Fibroblast of lung (primary cell): Measurements from ENCODE around the gene BAZ2B. TPM values are rescaled to one million over a fixed set of nuclear protein-coding genes. Genes with fewer than 3 reads are reported as not detected.
A peak's percentile ranks its signal among the peaks of the same experiment; 100 is the strongest.

ENCODE experiments used
- DNase-seq, 2 donors: peaks; one replicate each; pipeline versions ENCODE4 v3.0.0 to v3.0.0-alpha.2; 2010; ENCODE audit warnings: low read depth in 2 of 2
- H2AFZ ChIP-seq: 2 replicates; pipeline ENCODE4 v1.5.1; 2012; ENCODE audit warnings: low read length, control low read depth, inconsistent platforms
- H3K27ac ChIP-seq: 2 replicates; pipeline ENCODE4 v1.5.1; 2011; ENCODE audit warnings: low read length, control low read depth; ENCODE audit not compliant: insufficient read depth
- H3K27me3 ChIP-seq: 2 replicates; pipeline ENCODE4 v1.5.1; 2011; ENCODE audit warnings: mild to moderate bottlenecking, low read length; ENCODE audit not compliant: control insufficient read depth, insufficient read depth
- H3K36me3 ChIP-seq: 2 replicates; pipeline ENCODE4 v1.5.1; 2011; ENCODE audit warnings: low read length; ENCODE audit not compliant: control insufficient read depth, insufficient read depth
- H3K4me1 ChIP-seq: 2 replicates; pipeline ENCODE4 v1.5.1; 2011; ENCODE audit warnings: low read length; ENCODE audit not compliant: control insufficient read depth, insufficient read depth; ENCODE audit errors: extremely low read depth
- H3K4me2 ChIP-seq: 2 replicates; pipeline ENCODE4 v1.5.1; 2011; ENCODE audit warnings: low read length, control low read depth; ENCODE audit not compliant: insufficient read depth; ENCODE audit errors: extremely low read depth
- H3K4me3 ChIP-seq, 4 experiments: fragments of 200-600 bp in 1 of 4; sonication (generic) in 1 of 4; replicated peaks in 1 of 4; 2 replicates each; pipeline ENCODE4 v1.5.1; 2011 to 2016; ENCODE audit warnings: low read length in 4 of 4, low read depth in 3 of 4, mild to moderate bottlenecking in 3 of 4, control low read depth in 2 of 4, inconsistent platforms in 1 of 4, mixed read lengths in 1 of 4; ENCODE audit not compliant: insufficient read depth in 1 of 4; ENCODE audit errors: control extremely low read depth in 1 of 4
- H3K79me2 ChIP-seq: 2 replicates; pipeline ENCODE4 v1.5.1; 2012; ENCODE audit warnings: mild to moderate bottlenecking, low read length, inconsistent platforms; ENCODE audit not compliant: control insufficient read depth, insufficient read depth
- H3K9ac ChIP-seq: 2 replicates; pipeline ENCODE4 v1.5.1; 2011; ENCODE audit warnings: mild to moderate bottlenecking, low read length, control low read depth; ENCODE audit not compliant: insufficient read depth
- H3K9me3 ChIP-seq: 2 replicates; pipeline ENCODE4 v1.5.1; 2012; ENCODE audit warnings: low read depth, low read length; ENCODE audit not compliant: control insufficient read depth, insufficient read depth
- H4K20me1 ChIP-seq: 2 replicates; pipeline ENCODE4 v1.5.1; 2011; ENCODE audit warnings: low read length; ENCODE audit not compliant: control insufficient read depth, insufficient read depth; ENCODE audit errors: extremely low read depth
- EZH2 ChIP-seq: IDR thresholded peaks from 2 replicates; pipeline ENCODE4 v1.5.1; 2012; ENCODE audit warnings: low read length, control low read depth, mild to moderate bottlenecking; ENCODE audit errors: missing control alignments
- polyA plus RNA-seq, 2 donors: library from polyadenylated mRNA; depleted of rRNA in 1 of 2; stranded (reverse) in 1 of 2; unstranded in 1 of 2; fragments of >200 nt; gene quantifications; 2 replicates each; pipeline ENCODE4 v1.2.1, GENCODE V29; 2011 to 2012; ENCODE audit warnings: missing spikeins in 1 of 2
- total RNA-seq: library from RNA; depleted of rRNA; stranded (reverse); fragments of >200 nt; gene quantifications from 2 replicates; pipeline ENCODE4 v1.2.1, GENCODE V29; 2014
- TF ChIP-seq, protein P1 (sequence below), 2 donors: IDR thresholded peaks in 1 of 2; conservative IDR thresholded peaks in 1 of 2; 1 replicate in 1 of 2; 2 replicates in 1 of 2; pipeline ENCODE4 v1.5.1; 2011 to 2012; ENCODE audit warnings: low read length in 2 of 2, control low read depth in 1 of 2, inconsistent platforms in 1 of 2, low read depth in 1 of 2, mild to moderate bottlenecking in 1 of 2

BAZ2B gene
- total and polyA plus RNA-seq, 2 donors (not counting 1 experiment from before 2014, with no cell fraction given): 28.0 to 61.8 TPM

GRCh38 chr2:159326569-159327255 is 289.6 kb downstream of the BAZ2B start:
- H3K9ac ChIP-seq: no peak overlapping the region
- DNase-seq: peak in 1 of 2 donors; percentile 89
- no peak overlapping the region for H2AFZ ChIP-seq
- no peak overlapping the region for H3K4me2 ChIP-seq
- no peaks in the 10 kb centered on the region for H3K9me3 ChIP-seq
- no peaks in the 10 kb centered on the region for H3K36me3 ChIP-seq
- no peaks in the 10 kb centered on the region for H4K20me1 ChIP-seq
- H3K4me1 ChIP-seq: no peaks in the 10 kb centered on the region
- no peaks in the 10 kb centered on the region for H3K79me2 ChIP-seq
- H3K27ac ChIP-seq: no peak overlapping the region
- TF ChIP-seq EZH2: no peak
- TF ChIP-seq, protein P1, sequence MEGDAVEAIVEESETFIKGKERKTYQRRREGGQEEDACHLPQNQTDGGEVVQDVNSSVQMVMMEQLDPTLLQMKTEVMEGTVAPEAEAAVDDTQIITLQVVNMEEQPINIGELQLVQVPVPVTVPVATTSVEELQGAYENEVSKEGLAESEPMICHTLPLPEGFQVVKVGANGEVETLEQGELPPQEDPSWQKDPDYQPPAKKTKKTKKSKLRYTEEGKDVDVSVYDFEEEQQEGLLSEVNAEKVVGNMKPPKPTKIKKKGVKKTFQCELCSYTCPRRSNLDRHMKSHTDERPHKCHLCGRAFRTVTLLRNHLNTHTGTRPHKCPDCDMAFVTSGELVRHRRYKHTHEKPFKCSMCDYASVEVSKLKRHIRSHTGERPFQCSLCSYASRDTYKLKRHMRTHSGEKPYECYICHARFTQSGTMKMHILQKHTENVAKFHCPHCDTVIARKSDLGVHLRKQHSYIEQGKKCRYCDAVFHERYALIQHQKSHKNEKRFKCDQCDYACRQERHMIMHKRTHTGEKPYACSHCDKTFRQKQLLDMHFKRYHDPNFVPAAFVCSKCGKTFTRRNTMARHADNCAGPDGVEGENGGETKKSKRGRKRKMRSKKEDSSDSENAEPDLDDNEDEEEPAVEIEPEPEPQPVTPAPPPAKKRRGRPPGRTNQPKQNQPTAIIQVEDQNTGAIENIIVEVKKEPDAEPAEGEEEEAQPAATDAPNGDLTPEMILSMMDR (conservative IDR thresholded peaks at IDR 0.05 in 1 of 2, IDR thresholded peaks at IDR 0.05 in 1 of 2; ENCODE audit: low read depth in 1 of 2, low read length in 2 of 2): no peak
- H3K4me3 ChIP-seq: no peak overlapping the region
- H3K27me3 ChIP-seq: no peaks in the 10 kb centered on the region

- Histone ChIP-seq H3K9ac (no peak overlapping the region), H4K20me1 (no peaks in the 10 kb centered on the region), H3K36me3 (no peaks in the 10 kb centered on the region), H3K9me3 (no peaks in the 10 kb centered on the region), H3K27ac (no peak overlapping the region), H3K4me3 (no peak overlapping the region), H3K27me3 (no peaks in the 10 kb centered on the region), H3K4me2 (no peak overlapping the region), H2AFZ (no peak overlapping the region), H3K4me1 (no peaks in the 10 kb centered on the region), H3K79me2 (no peaks in the 10 kb centered on the region)
- no peak for DNase-seq
- TF ChIP-seq, protein P1 (conservative IDR thresholded peaks at IDR 0.05 in 1 of 2, IDR thresholded peaks at IDR 0.05 in 1 of 2; ENCODE audit: low read depth in 1 of 2, low read length in 2 of 2): no peak
- TF ChIP-seq EZH2: no peak
These were observed 293.9 kb downstream of the BAZ2B start for GRCh38 chr2:159322419-159322818.

DNA sequence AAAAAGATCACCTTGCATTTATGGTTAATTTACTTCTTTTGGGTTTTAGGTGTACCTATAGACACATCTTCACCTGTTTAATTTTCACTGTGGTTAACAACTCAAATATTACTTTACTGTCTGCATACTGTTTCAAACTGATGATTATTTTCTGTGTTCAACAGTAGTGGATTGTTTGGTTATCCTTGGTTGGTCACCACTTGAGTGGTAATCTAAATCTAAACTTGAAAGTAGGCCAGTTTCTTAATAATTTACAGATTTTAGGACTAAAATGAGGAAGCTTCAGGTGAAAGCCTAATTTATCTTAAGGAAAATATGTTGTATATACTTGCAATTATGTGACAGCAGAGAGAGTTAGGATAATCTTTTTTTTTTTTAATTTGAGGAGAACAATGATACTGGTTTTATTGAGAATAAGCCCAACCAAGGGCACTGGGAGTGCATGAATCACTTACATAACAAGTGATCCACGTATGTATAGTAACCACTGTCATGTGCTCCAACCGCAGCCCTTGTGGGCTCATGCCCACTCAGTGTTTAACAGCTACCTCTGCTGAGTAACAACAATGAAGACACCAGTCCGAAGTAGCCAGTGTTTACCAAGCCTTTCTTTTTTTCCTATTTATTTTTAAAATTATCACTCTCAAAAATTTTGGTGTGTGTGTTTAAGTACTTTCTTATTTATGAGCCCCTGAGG is 298.8 kb downstream of the BAZ2B start:
- H3K4me3 ChIP-seq: no peak overlapping the region
- H3K36me3 ChIP-seq: no peaks in the 10 kb centered on the region
- TF ChIP-seq, protein P1 (conservative IDR thresholded peaks at IDR 0.05 in 1 of 2, IDR thresholded peaks at IDR 0.05 in 1 of 2; ENCODE audit: low read depth in 1 of 2, low read length in 2 of 2): no peak
- TF ChIP-seq EZH2: no peak
- no peak overlapping the region for H3K9ac ChIP-seq
- no peaks in the 10 kb centered on the region for H3K27me3 ChIP-seq
- H3K9me3 ChIP-seq: no peaks in the 10 kb centered on the region
- no peak overlapping the region for H2AFZ ChIP-seq
- H3K4me1 ChIP-seq: no peaks in the 10 kb centered on the region
- no peaks in the 10 kb centered on the region for H4K20me1 ChIP-seq
- peak in 1 of 2 donors; percentile 32 for DNase-seq
- no peaks in the 10 kb centered on the region for H3K79me2 ChIP-seq
- H3K27ac ChIP-seq: no peak overlapping the region
- no peak overlapping the region for H3K4me2 ChIP-seq
